RWPE2 (cell line): ENCODE results near the gene POU2AF3.
"Not testable (repeated sequence)": the region's sequence is repeated elsewhere in the genome, so short reads cannot be mapped to it uniquely, and the experiment has no call there.

Experiments used
- ATAC-seq: fragments of 200-7000 bp; cut with Tn5 transposase; 3 replicates; pipeline ENCODE4 v1.9.1; 2021; ENCODE audit warnings: low read depth
- DNase-seq: peaks from one replicate; pipeline ENCODE4 v3.0.0-alpha.2; 2020; ENCODE audit warnings: low spot score
- H3K27ac ChIP-seq: fragments of 450-650 bp; 2 replicates; pipeline ENCODE4 v1.5.1; 2017; ENCODE audit warnings: mild to moderate bottlenecking; ENCODE audit not compliant: poor library complexity, severe bottlenecking
- H3K27me3 ChIP-seq: fragments of 250-450 bp; sonication (Bioruptor Pico); 2 replicates; pipeline ENCODE4 v1.5.1; 2021; ENCODE audit warnings: mild to moderate bottlenecking, moderate library complexity; ENCODE audit not compliant: insufficient read depth, poor library complexity, severe bottlenecking
- H3K36me3 ChIP-seq: fragments of 250-450 bp; sonication (Bioruptor Pico); 2 replicates; pipeline ENCODE4 v1.5.1; 2020; ENCODE audit warnings: low read depth, mild to moderate bottlenecking, moderate library complexity
- H3K4me1 ChIP-seq: fragments of 250-450 bp; sonication (Bioruptor Pico); 2 replicates; pipeline ENCODE4 v1.5.1; 2021; ENCODE audit warnings: mild to moderate bottlenecking, moderate library complexity; ENCODE audit not compliant: insufficient read depth, poor library complexity, severe bottlenecking
- H3K4me3 ChIP-seq: fragments of 250-450 bp; sonication (Bioruptor Pico); 2 replicates; pipeline ENCODE4 v1.5.1; 2021; ENCODE audit warnings: mild to moderate bottlenecking, moderate library complexity; ENCODE audit not compliant: severe bottlenecking
- H3K9me3 ChIP-seq: fragments of 250-450 bp; sonication (Bioruptor Pico); 2 replicates; pipeline ENCODE4 v1.5.1; 2021; ENCODE audit warnings: mild to moderate bottlenecking, moderate library complexity; ENCODE audit not compliant: severe bottlenecking
- TF ChIP-seq, protein P1 (sequence below): fragments of 450-650 bp; IDR thresholded peaks from one replicate; pipeline ENCODE4 v1.5.1; 2017; ENCODE audit warnings: mild to moderate bottlenecking, moderate library complexity; ENCODE audit not compliant: poor library complexity, severe bottlenecking

Gene POU2AF3

GRCh38 chr11:111312076-111312475, 13.7 kb downstream of the POU2AF3 start:
- H3K4me1 ChIP-seq = no peaks in the 10 kb centered on the region
- TF ChIP-seq, protein P1, sequence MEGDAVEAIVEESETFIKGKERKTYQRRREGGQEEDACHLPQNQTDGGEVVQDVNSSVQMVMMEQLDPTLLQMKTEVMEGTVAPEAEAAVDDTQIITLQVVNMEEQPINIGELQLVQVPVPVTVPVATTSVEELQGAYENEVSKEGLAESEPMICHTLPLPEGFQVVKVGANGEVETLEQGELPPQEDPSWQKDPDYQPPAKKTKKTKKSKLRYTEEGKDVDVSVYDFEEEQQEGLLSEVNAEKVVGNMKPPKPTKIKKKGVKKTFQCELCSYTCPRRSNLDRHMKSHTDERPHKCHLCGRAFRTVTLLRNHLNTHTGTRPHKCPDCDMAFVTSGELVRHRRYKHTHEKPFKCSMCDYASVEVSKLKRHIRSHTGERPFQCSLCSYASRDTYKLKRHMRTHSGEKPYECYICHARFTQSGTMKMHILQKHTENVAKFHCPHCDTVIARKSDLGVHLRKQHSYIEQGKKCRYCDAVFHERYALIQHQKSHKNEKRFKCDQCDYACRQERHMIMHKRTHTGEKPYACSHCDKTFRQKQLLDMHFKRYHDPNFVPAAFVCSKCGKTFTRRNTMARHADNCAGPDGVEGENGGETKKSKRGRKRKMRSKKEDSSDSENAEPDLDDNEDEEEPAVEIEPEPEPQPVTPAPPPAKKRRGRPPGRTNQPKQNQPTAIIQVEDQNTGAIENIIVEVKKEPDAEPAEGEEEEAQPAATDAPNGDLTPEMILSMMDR = no peak
- H3K27me3 ChIP-seq = no peaks in the 10 kb centered on the region
- H3K36me3 ChIP-seq = no peaks in the 10 kb centered on the region
- DNase-seq (no peak), ATAC-seq (no peak)
- no peak overlapping the region for H3K4me3 ChIP-seq
- no peaks in the 10 kb centered on the region for H3K9me3 ChIP-seq
- no peak overlapping the region for H3K27ac ChIP-seq

- Histone ChIP-seq H3K36me3 (no peaks in the 10 kb centered on the region), H3K27me3 (no peaks in the 10 kb centered on the region), H3K27ac (no peak overlapping the region), H3K4me3 (no peak overlapping the region), H3K4me1 (no peaks in the 10 kb centered on the region), H3K9me3 (no peaks in the 10 kb centered on the region)
- ATAC-seq (no peak), DNase-seq (no peak)
- TF ChIP-seq, protein P1 = no peak
Observed at GRCh38 chr11:111319296-111319695, 20.9 kb downstream of the POU2AF3 start.

DNA sequence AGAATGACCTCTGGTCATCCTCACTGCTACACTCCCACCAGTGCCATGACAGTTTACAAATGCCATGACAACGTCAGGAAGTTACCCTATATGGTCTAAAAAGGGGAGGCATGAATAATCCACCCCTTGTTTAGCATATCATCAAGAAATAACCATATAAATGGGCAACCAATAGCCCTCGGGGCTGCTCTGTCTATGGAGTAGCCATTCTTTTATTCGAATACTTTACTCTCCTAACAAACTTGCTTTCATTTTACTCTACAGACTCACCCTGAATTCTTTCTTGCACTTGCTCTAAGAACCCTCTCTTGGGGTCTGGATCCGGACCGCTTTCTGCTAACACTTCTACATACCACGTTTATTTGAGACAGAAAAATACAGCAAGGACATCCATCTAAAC, 21.9 kb downstream of the POU2AF3 start:
- ATAC-seq, H3K4me3 ChIP-seq, H3K4me1 ChIP-seq, H3K27me3 ChIP-seq, H3K9me3 ChIP-seq, H3K36me3 ChIP-seq, DNase-seq, H3K27ac ChIP-seq: not testable (repeated sequence)

DNA sequence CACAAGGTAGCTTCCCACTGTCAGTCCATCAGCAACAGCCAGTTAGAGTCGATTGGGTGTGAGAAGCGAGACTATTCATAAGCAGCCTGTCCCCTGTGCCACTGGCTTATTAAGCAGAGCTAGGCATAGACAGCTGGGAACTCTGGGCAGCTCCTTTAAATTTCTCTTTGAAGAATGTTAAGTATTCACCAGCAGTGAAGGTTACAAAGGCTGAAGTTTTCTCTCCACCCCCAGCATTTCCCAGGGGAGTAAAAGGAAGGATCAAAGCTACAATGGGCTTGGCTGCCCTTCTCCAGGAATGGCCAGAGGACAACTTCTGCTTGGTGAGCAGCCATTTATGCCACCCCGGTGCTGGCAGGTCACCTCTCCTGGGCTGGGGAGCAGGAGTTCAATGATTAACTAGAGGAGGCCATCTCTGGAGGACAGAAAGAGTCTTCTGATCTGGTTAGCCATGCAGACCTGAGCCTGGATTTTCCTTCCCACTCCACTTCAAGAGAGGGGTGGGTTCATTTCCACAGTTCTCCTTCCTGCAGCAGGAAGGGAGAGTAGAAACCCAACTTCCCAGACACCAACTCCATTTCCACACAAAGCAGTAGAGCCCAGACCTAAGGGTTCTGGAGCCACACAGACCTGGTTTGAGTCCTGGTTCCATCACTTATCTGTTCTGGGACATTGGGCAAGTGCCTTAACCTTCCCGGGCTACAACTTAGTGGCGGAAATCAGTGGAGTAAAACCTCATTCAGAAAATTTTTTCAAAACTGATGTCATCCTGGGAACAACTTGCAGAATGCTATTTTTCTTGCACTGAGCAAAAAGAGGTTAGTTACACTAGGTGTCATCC, 22.6 kb downstream of the POU2AF3 start:
- TF ChIP-seq, protein P1 = no peak
- Histone ChIP-seq H3K36me3 (no peaks in the 10 kb centered on the region), H3K9me3 (no peaks in the 10 kb centered on the region), H3K4me1 (no peaks in the 10 kb centered on the region), H3K4me3 (no peak overlapping the region), H3K27me3 (no peaks in the 10 kb centered on the region), H3K27ac (no peak overlapping the region)
- DNase-seq (no peak), ATAC-seq (no peak)

GRCh38 chr11:111322534-111322933, 24.2 kb downstream of the POU2AF3 start:
- DNase-seq (no peak), ATAC-seq (no peak)
- H3K27ac ChIP-seq = no peak overlapping the region
- TF ChIP-seq, protein P1 = no peak
- no peak overlapping the region for H3K4me3 ChIP-seq
- H3K4me1 ChIP-seq = no peaks in the 10 kb centered on the region
- H3K9me3 ChIP-seq = no peaks in the 10 kb centered on the region
- H3K27me3 ChIP-seq = no peaks in the 10 kb centered on the region
- no peaks in the 10 kb centered on the region for H3K36me3 ChIP-seq
